HL-60 (cell line): ENCODE measurements around the gene LMBR1.
"Not testable (repeated sequence)": the region's sequence is repeated elsewhere in the genome, so short reads cannot be mapped to it uniquely, and the experiment has no call there.

Experiments
- CTCF ChIP-seq: IDR thresholded peaks from one replicate; pipeline ENCODE4 v1.5.1; 2011; ENCODE audit warnings: low read length, control low read depth, inconsistent platforms; ENCODE audit not compliant: insufficient read depth
- GABPA ChIP-seq: IDR thresholded peaks from 2 replicates; pipeline ENCODE4 v1.6.1; 2012; ENCODE audit warnings: low read depth
- POLR2AphosphoS5 ChIP-seq: IDR thresholded peaks from 2 replicates; pipeline ENCODE4 v1.6.1; 2012; ENCODE audit warnings: low read depth
- REST ChIP-seq: IDR thresholded peaks from 2 replicates; pipeline ENCODE4 v1.6.1; 2012; ENCODE audit warnings: low read depth; ENCODE audit not compliant: insufficient replicate concordance
- SPI1 ChIP-seq: IDR thresholded peaks from 2 replicates; pipeline ENCODE4 v1.6.1; 2012; ENCODE audit warnings: low read depth, mild to moderate bottlenecking, borderline replicate concordance

DNA sequence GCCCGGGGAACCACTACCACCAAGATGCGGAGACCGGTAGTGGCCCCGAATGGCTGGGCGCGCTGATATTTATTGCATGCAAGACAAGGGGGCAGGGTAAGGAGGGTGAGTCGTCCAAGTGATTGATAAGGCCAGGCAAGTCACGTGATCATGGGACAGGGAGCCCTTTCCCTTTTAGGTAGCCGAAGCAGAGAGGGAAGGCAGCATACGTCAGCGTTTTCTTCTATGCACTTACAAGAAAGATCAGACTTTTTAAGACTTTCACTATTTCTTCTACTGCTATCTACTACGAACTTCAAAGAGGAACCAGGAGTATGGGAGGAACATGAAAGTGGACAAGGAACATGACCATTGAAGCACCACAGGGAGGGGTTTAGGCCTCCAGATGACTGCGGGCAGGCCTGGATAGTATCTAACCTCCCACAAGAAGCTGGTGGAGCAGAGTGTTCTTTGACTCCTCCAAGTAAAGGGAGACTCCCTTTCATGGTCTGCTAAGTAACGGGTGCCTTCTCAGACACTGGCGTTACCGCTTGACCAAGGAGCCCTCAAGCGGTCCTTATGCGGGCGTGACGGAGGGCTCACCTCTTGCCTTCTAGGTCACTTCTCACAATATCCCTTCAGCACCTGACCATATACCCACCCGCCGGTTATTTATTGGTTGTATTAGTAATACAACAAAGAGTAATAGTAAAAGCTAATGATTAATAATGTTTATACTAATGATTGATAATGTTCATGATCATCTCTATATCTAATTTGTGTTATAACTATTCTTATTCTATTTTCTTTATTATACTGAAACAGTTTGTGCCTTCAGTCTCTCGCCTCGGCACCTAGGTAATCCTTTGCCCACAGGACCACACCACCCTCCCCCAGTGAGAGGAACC, 27.7 kb upstream of the LMBR1 start:
- TF ChIP-seq CTCF, POLR2AphosphoS5, REST, GABPA, SPI1: not testable (repeated sequence)
